Stimulated activated naive CD8-positive, alpha-beta T cell treated with anti-CD3 and anti-CD28 coated beads, Interleukin-15, amount 100 ng/mL, for 72 hours (primary cell): Measurements from ENCODE around the gene SHTN1.

Source experiments
- ATAC-seq: fragments of 150-1000 bp; cut with Tn5 transposase; 2 replicates; pipeline ENCODE4 v1.10.0; 2021; ENCODE audit warnings: mild to moderate bottlenecking, moderate library complexity
- DNase-seq, 2 donors: peaks; one replicate each; pipeline ENCODE4 v3.0.0; 2021 to 2022
- H3K27ac Mint-ChIP-seq, 2 donors: one replicate each; pipeline ENCODE4 v1.8.0; 2022; ENCODE audit warnings: mild to moderate bottlenecking in 2 of 2, mixed read lengths in 2 of 2, moderate library complexity in 2 of 2
- H3K27me3 Mint-ChIP-seq: one replicate; pipeline ENCODE4 v1.8.0; 2022; ENCODE audit warnings: mixed read lengths
- H3K4me1 Mint-ChIP-seq: one replicate; pipeline ENCODE4 v1.8.0; 2022; ENCODE audit warnings: mild to moderate bottlenecking, mixed read lengths
- H3K4me3 Mint-ChIP-seq, 2 donors: one replicate each; pipeline ENCODE4 v1.8.0; 2022; ENCODE audit warnings: mild to moderate bottlenecking in 2 of 2, mixed read lengths in 2 of 2, moderate library complexity in 1 of 2
- H3K9me3 Mint-ChIP-seq, 2 donors: one replicate each; pipeline ENCODE4 v1.8.0; 2022; ENCODE audit warnings: mixed read lengths in 2 of 2

SHTN1 gene

GRCh38 chr10:116993610-116994009, 11.4 kb downstream of the SHTN1 start:
- Mint-ChIP-seq H3K4me3 (no peak overlapping the region), H3K27ac (no peak overlapping the region), H3K27me3 (peaks cover 23% of the 10 kb centered on the region), H3K9me3 (no peaks in the 10 kb centered on the region), H3K4me1 (no peaks in the 10 kb centered on the region)
- ATAC-seq (no peak), DNase-seq (no peak)

GRCh38 chr10:116992183-116992582, 12.8 kb downstream of the SHTN1 start:
- DNase-seq (no peak), ATAC-seq (no peak)
- H3K27me3 Mint-ChIP-seq = peaks cover 11% of the 10 kb centered on the region
- no peak overlapping the region for H3K27ac Mint-ChIP-seq
- no peak overlapping the region for H3K4me3 Mint-ChIP-seq
- H3K9me3 Mint-ChIP-seq = no peaks in the 10 kb centered on the region
- H3K4me1 Mint-ChIP-seq = no peaks in the 10 kb centered on the region

- DNase-seq = no peak
- Mint-ChIP-seq H3K27me3 (no peaks in the 10 kb centered on the region), H3K4me3 (no peak overlapping the region), H3K27ac (no peak overlapping the region), H3K9me3 (no peaks in the 10 kb centered on the region), H3K4me1 (no peaks in the 10 kb centered on the region)
- ATAC-seq = no peak
Measured at GRCh38 chr10:116990276-116990800, 14.6 kb downstream of the SHTN1 start.

GRCh38 chr10:116989439-116989838, 15.5 kb downstream of the SHTN1 start:
- no peak overlapping the region for H3K27ac Mint-ChIP-seq
- ATAC-seq = no peak
- peaks cover 8% of the 10 kb centered on the region for H3K27me3 Mint-ChIP-seq
- no peak overlapping the region for H3K4me3 Mint-ChIP-seq
- DNase-seq = no peak
- H3K4me1 Mint-ChIP-seq = no peaks in the 10 kb centered on the region
- no peaks in the 10 kb centered on the region for H3K9me3 Mint-ChIP-seq

- no peak overlapping the region for H3K4me3 Mint-ChIP-seq
- DNase-seq (no peak), ATAC-seq (no peak)
- H3K27ac Mint-ChIP-seq = no peak overlapping the region
- no peaks in the 10 kb centered on the region for H3K4me1 Mint-ChIP-seq
- H3K9me3 Mint-ChIP-seq = no peaks in the 10 kb centered on the region
- H3K27me3 Mint-ChIP-seq = peaks cover 17% of the 10 kb centered on the region
Measured at GRCh38 chr10:116988311-116988710, 16.7 kb downstream of the SHTN1 start.

GRCh38 chr10:116985611-116986010, 19.4 kb downstream of the SHTN1 start:
- H3K4me1 Mint-ChIP-seq = no peaks in the 10 kb centered on the region
- H3K4me3 Mint-ChIP-seq = no peak overlapping the region
- H3K27ac Mint-ChIP-seq = no peak overlapping the region
- DNase-seq (no peak), ATAC-seq (no peak)
- H3K27me3 Mint-ChIP-seq = peaks cover 18% of the 10 kb centered on the region
- H3K9me3 Mint-ChIP-seq = no peaks in the 10 kb centered on the region

GRCh38 chr10:116984202-116984990, 20.6 kb downstream of the SHTN1 start:
- Mint-ChIP-seq H3K4me1 (no peaks in the 10 kb centered on the region), H3K9me3 (no peaks in the 10 kb centered on the region), H3K27me3 (peaks cover 18% of the 10 kb centered on the region), H3K27ac (no peak overlapping the region), H3K4me3 (no peak overlapping the region)
- DNase-seq = no peak
- ATAC-seq = no peak

GRCh38 chr10:116980041-116980440, 24.9 kb downstream of the SHTN1 start:
- no peak for ATAC-seq
- Mint-ChIP-seq H3K4me3 (no peak overlapping the region), H3K9me3 (no peaks in the 10 kb centered on the region), H3K27ac (no peak overlapping the region), H3K27me3 (peaks cover 16% of the 10 kb centered on the region), H3K4me1 (no peaks in the 10 kb centered on the region)
- DNase-seq = no peak

GRCh38 chr10:116978901-116979300, 26.1 kb downstream of the SHTN1 start:
- H3K27ac Mint-ChIP-seq = no peak overlapping the region
- no peaks in the 10 kb centered on the region for H3K4me1 Mint-ChIP-seq
- peaks cover 7% of the 10 kb centered on the region for H3K27me3 Mint-ChIP-seq
- DNase-seq (no peak), ATAC-seq (no peak)
- no peak overlapping the region for H3K4me3 Mint-ChIP-seq
- H3K9me3 Mint-ChIP-seq = no peaks in the 10 kb centered on the region

GRCh38 chr10:116974456-116975005, 30.5 kb downstream of the SHTN1 start:
- no peak overlapping the region for H3K4me3 Mint-ChIP-seq
- H3K4me1 Mint-ChIP-seq = no peaks in the 10 kb centered on the region
- no peak for DNase-seq
- no peak overlapping the region for H3K27ac Mint-ChIP-seq
- no peaks in the 10 kb centered on the region for H3K27me3 Mint-ChIP-seq
- no peak for ATAC-seq
- no peaks in the 10 kb centered on the region for H3K9me3 Mint-ChIP-seq

GRCh38 chr10:116973946-116974455, 31.0 kb downstream of the SHTN1 start:
- Mint-ChIP-seq H3K4me1 (no peaks in the 10 kb centered on the region), H3K27ac (no peak overlapping the region), H3K27me3 (no peaks in the 10 kb centered on the region), H3K4me3 (no peak overlapping the region), H3K9me3 (no peaks in the 10 kb centered on the region)
- ATAC-seq = no peak
- DNase-seq = no peak

GRCh38 chr10:116973371-116973905, 31.5 kb downstream of the SHTN1 start:
- no peak overlapping the region for H3K4me3 Mint-ChIP-seq
- DNase-seq (no peak), ATAC-seq (no peak)
- H3K27me3 Mint-ChIP-seq = no peaks in the 10 kb centered on the region
- no peaks in the 10 kb centered on the region for H3K9me3 Mint-ChIP-seq
- H3K4me1 Mint-ChIP-seq = no peaks in the 10 kb centered on the region
- no peak overlapping the region for H3K27ac Mint-ChIP-seq

- ATAC-seq (no peak), DNase-seq (no peak)
- Mint-ChIP-seq H3K4me3 (no peak overlapping the region), H3K27me3 (no peaks in the 10 kb centered on the region), H3K27ac (no peak overlapping the region), H3K9me3 (no peaks in the 10 kb centered on the region), H3K4me1 (no peaks in the 10 kb centered on the region)
Measured at GRCh38 chr10:116972131-116972530, 32.9 kb downstream of the SHTN1 start.

GRCh38 chr10:116970050-116970449, 34.9 kb downstream of the SHTN1 start:
- Mint-ChIP-seq H3K27ac (no peak overlapping the region), H3K4me1 (no peaks in the 10 kb centered on the region), H3K4me3 (no peak overlapping the region), H3K27me3 (no peaks in the 10 kb centered on the region), H3K9me3 (no peaks in the 10 kb centered on the region)
- DNase-seq = no peak
- ATAC-seq = no peak

- ATAC-seq (no peak), DNase-seq (no peak)
- Mint-ChIP-seq H3K27me3 (no peaks in the 10 kb centered on the region), H3K4me1 (no peaks in the 10 kb centered on the region), H3K27ac (no peak overlapping the region), H3K4me3 (no peak overlapping the region), H3K9me3 (no peaks in the 10 kb centered on the region)
Measured at GRCh38 chr10:116968331-116968730, 36.7 kb downstream of the SHTN1 start.
